Endometrium (tissue), 2 donors: ENCODE data around the gene PPID.
"Not testable (repeated sequence)": the region's sequence is repeated elsewhere in the genome, so short reads cannot be mapped to it uniquely, and the experiment has no call there.

Experiments
- FAIRE-seq: peaks from 2 replicates; lab custom pipeline; 2012; peaks lifted over from hg19 to GRCh38; lab: Jason Lieb, UNC
- donor health status: control.
- donor health status: control.

Gene PPID

GRCh38 chr4:158666892-158667291 lies 56.3 kb downstream of the PPID start:
- no peak for FAIRE-seq

GRCh38 chr4:158664806-158665205 lies 58.4 kb downstream of the PPID start:
- no peak for FAIRE-seq

GRCh38 chr4:158663707-158664625 lies 59.2 kb downstream of the PPID start:
- not testable (repeated sequence) for FAIRE-seq

- FAIRE-seq, result not testable (repeated sequence)
Observed at GRCh38 chr4:158663255-158663654, 59.9 kb downstream of the PPID start.
